Stimulated activated CD4-positive, alpha-beta T cell treated with anti-CD3 and anti-CD28 coated beads, Interleukin-15, amount 100 ng/mL, for 48 hours (primary cell): ENCODE measurements around the gene CAGE1.
"Not testable (repeated sequence)": the region's sequence is repeated elsewhere in the genome, so short reads cannot be mapped to it uniquely, and the experiment has no call there.

Source experiments
- DNase-seq, 2 donors: peaks; one replicate each; pipeline ENCODE4 v3.0.0-alpha.2; 2020; ENCODE audit warnings: low read depth in 2 of 2

The CAGE1 gene

DNA sequence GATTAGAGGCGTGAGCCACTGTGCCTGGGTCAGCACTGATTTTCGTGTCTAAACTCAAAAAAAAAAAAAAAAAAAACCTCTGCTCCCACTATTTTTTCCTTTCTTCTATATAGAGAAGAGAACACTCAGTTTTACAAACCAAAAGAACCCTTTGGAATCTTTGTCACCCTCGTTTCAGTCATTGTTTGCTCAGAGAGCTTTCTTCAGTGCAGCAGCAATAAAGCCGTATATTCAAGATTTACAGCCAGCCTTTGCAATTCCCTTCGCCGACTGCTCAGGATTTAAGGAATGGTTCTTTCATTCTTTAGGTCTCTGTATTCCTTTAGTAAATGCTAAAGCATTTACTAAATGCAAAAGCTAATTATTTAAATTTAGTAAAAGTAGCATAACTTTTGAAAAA lies 20.2 kb upstream of the CAGE1 start:
- DNase-seq: no peak

DNA sequence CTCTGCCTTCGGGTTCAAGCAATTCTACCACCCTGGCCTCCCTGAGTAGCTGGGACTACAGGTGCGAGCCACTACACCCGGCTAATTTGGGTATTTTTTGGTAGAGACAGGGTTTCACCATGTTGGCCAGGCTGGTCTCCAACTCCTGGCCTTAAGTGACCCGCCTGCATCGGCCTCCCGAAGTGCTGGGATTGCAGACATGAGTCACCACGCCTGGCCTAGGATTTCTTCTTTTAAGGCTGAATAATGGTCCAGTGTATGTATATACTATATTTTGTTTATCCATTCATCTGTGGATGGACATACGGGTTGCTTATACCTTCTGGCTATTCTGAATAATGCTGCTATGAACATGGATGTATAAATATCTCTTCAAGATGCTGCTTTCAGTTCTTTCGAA lies 17.2 kb upstream of the CAGE1 start:
- DNase-seq: no peak

DNA sequence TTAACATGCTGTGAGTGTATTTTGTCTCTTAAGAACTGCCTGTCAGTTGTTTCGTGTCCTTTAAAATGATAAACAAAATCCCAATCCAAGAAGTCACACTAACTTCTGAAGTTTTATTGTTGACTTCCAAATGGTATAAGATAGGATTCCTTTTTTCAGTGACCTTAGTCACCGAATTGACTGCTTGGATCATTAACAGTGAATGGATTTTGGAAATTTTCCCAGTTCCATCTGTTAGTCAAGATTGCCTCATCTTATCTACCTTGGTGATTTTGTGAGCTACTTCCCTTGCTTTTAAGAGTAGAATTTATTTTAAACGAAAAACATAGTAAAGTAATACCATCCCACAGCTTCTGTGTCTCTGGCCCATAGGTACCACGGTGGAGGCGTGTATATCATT lies 15.0 kb upstream of the CAGE1 start:
- no peak for DNase-seq

DNA sequence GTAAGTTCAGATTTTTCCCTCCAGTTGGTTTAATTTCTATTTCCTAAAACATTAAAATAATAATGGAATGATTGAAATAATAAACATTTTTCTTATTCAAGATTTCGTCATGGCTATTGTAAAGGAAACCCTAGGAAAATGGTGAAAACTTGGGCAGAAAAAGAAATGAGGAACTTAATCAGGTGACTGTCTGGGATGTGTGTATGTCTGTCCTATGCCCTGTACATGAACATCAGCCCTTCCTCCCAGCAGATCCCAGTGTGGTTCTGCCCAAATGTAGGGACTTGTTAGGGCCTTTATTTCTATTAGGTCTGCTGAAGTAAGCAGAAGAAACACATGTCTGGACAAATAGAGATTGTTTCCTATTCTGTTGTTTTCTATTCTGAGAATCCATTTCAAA lies 13.2 kb upstream of the CAGE1 start:
- DNase-seq: no peak

DNA sequence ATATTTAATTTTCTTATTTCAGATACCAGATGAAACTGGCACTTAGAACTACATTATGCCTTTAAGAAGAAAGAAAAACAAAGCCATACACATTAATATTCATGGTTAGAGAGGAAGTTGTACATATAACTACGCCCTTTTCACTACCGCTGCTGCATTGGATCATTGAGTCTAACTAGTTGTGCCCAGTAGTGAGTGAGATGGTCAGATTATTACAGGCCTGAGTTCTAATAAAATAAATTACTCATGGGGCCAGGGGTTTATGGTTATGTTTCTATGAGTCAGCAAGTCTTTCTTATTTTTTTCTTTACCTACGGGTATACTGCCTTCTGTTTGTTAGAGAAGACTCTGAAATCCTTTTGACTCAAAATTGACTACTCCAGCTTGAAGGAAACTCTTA lies 11.5 kb upstream of the CAGE1 start:
- DNase-seq: no peak

- no peak for DNase-seq
Measured at GRCh38 chr6:7392402-7392801, 2.9 kb upstream of the CAGE1 start.

GRCh38 chr6:7391151-7391550 lies 1.6 kb upstream of the CAGE1 start:
- DNase-seq: no peak

DNA sequence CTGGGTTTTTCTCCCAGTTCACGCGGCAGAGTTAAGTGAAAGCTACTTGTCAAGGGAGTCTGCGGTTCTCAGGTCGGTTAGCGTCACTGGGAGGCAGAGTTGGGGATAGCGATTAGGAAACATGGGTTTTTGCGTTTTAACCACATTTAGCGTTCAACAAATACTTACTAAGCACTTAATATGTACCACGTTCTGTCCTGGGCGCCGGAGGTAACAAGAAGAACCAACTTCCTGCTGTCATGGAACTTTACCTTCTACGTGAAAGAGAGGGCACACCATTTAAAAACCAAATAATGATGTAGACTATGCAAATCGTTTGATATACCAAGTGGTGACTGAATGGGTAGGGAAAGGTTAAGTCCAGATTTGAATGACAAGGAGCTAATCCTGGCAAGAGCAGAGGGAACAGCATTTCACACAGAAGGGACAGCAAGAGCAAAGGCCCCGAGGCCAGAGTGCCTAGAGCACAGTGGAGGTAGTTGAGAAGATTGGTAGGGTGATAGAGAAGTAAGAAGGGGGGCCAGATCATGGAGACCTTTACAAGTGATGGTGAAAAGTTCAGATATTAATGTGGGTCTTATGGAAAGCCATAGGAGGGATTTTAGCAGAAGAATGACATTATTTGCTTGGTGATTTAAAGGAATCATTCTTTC lies 810 bp upstream of the CAGE1 start:
- DNase-seq: peak; percentile 0 to 4

GRCh38 chr6:7389162-7389450 lies 436 bp downstream of the CAGE1 start:
- DNase-seq: no peak

GRCh38 chr6:7381092-7381491 lies 8.4 kb downstream of the CAGE1 start:
- DNase-seq: no peak

GRCh38 chr6:7378740-7379139 lies 10.8 kb downstream of the CAGE1 start:
- DNase-seq: no peak

DNA sequence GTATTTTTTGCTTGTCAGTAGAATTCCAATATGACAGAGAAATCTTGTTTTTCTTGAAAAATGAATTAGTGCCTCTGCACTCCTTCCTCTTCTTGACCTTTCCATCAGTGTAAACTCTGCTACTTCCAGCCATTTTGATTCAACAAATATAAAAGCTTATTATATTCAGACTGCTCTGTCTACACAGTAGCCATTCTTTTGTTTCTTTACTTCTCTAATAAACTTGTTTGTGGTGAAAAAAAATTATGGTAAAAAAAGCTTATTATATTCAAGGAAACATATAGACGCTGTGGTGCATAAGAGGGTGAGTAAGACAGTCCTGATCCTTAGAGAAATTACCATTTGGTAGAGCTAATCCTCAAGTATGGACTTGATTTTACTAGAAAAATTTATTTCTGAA lies 11.6 kb downstream of the CAGE1 start:
- no peak for DNase-seq

DNA sequence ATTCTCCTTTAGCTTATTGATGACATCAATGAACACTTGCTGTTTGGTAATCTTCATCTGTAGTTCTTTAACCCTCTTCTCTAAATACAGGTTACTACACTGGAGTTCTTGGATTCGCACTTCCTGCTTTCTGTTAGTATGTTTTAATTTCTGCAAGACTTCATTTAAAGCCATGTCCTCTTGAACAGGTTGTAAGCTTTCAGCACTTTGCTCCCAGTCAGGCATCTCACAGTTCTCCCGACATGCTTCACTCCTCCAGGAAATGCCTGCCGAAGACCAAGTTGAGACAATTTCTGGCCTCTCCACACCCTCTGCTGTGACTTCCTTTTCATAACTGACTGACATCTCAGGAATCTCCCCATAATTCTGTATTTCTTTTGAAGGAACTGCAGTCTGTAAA lies 15.8 kb downstream of the CAGE1 start:
- DNase-seq: no peak

DNA sequence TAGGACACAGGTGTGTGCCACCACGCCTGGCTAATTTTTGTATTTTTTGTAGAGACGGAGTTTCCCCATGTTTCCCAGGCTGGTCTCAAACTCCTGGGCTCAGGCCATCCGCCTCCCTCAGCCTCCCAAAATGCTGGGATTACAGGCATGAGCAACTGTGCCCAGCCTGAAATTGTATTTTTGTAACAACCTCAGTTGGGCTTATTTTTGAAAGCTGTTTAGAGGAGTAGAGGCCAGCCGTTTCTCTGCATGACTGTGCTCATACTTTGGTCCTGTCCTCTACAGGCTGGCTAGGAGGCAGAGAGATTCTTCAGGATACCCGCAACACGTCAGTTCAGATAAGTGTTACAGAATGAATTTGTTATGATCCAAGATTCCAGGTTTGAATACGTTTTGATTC lies 22.1 kb downstream of the CAGE1 start:
- no peak for DNase-seq

DNA sequence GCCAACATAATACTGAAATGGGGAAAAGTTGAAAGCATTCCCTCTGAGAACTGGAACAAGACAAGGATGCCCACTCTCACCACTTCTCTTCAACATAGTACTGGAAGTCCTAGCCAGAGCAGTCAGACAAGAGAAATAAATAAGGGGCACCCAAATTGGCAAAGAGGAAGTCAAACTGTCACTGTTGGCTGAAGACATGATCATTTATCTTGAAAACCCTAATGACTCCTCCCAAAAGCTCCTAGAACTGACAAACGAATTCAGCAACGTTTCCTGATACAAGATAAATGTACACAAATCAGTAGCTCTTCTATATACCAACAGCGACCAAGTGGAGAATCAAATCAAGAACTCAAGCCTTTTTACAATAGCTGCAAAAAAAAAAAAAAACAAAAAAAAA lies 37.6 kb downstream of the CAGE1 start:
- DNase-seq: not testable (repeated sequence)

GRCh38 chr6:7350591-7350990 lies 39.0 kb downstream of the CAGE1 start:
- DNase-seq: not testable (repeated sequence)

DNA sequence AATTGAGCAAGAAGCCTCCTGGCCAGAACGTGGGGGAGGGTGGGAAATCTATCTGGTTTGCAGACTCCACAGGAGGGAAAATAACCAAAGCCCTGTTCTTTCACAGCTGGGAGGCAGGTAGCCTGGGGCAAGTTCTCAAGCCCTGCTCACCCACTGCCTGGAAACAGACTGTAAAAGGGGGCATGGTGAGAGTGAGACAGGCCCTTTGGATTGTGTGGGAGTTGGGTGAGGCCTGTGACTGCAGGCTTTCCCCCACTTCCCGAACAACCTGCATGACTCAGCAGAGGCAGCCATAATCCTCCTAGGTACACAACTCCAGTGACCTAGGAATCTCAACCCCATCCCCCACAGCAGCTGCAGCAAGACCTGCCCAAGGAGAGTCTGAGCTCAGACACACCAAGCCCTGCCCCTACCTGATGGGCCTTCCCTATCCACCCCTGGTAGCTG lies 42.0 kb downstream of the CAGE1 start:
- DNase-seq: not testable (repeated sequence)

GRCh38 chr6:7344773-7345450 lies 44.6 kb downstream of the CAGE1 start:
- not testable (repeated sequence) for DNase-seq

GRCh38 chr6:7343546-7344475 lies 45.7 kb downstream of the CAGE1 start:
- DNase-seq: no peak

GRCh38 chr6:7341989-7342742 lies 47.4 kb downstream of the CAGE1 start:
- no peak for DNase-seq

- DNase-seq: no peak
Measured at GRCh38 chr6:7341271-7341670, 48.3 kb downstream of the CAGE1 start.
